NCI-H1436 (cell line): ENCODE results near the gene PCSK5.
A peak's percentile ranks its signal among the peaks of the same experiment; 100 is the strongest.
"Not testable (repeated sequence)": the region's sequence is repeated elsewhere in the genome, so short reads cannot be mapped to it uniquely, and the experiment has no call there.

Experiments used
- DNase-seq: peaks from one replicate; lab custom pipeline; 2025; lab: John Stamatoyannopoulos, UW

Gene PCSK5

GRCh38 chr9:76255781-76256455, 365.4 kb downstream of the PCSK5 start:
- DNase-seq, result no peak

GRCh38 chr9:76257311-76257710, 366.8 kb downstream of the PCSK5 start:
- DNase-seq, result no peak

DNA sequence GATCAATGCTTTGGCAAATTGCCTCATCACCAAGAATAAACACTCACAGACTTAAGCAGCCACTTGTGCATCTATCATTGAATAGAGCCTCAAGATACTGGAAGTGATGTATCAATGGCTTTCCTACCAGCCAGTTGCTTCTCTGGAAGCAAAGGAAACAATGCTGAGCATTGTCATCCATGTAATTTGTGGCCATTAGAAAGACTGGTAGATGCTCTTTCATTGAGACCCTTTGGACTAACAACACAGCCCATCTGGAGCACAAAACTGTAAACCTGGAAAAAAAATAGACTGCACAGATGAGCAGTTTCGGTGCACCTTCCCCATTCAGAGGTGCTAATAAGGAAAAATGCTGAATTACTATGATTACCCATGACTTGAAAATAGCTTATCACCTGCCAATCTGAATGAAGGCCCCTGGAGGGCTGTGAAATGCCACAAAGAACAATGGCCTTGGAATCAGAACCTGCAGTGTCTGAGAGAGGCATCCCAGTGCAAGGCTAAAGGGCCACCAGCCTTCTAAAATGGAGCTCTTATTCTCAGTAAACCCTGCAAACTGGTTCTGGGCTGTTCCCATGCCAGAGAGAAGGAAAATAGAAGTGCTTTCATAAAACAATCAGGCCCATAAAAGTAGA, 376.3 kb downstream of the PCSK5 start:
- no peak for DNase-seq

DNA sequence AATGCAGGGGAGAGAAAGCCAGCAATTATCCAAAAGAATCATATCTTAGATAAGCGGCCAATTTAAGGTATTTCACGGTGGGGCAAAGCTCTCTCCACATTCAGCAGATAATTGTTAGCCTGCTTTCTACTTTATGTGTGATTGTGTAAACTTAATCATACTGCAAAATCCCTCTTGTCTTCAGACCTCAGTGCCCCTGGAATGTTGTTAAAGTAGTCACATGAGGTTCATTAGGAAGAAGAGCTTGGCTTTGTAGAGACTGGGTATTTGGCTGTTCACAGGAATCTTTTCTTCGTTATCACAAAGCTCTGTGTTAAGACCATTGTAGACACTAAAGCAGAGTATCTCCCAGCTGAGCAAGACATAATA, 376.8 kb downstream of the PCSK5 start:
- no peak for DNase-seq

GRCh38 chr9:76269789-76270188, 379.3 kb downstream of the PCSK5 start:
- no peak for DNase-seq

DNA sequence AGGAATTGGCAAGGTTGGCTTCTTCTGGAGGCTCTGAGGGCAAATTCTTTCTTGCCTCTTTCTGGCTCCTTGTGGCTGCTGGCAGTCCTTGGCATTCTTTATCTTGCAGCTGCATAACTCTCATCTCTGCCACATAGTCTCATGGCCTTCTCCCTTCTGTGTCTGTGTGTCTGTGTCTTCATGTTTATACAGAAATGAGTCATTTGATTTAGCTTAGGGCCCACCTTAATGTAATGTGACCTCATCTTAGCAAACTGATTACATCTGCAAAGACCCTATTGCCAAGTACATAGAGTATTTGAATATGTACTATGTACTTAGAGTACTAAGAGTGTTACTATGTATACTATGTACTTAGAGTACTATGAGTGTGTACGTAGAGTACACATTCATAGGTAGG, 381.3 kb downstream of the PCSK5 start:
- DNase-seq, result no peak

- DNase-seq, result no peak
Measured at GRCh38 chr9:76289042-76289441, 398.6 kb downstream of the PCSK5 start.

DNA sequence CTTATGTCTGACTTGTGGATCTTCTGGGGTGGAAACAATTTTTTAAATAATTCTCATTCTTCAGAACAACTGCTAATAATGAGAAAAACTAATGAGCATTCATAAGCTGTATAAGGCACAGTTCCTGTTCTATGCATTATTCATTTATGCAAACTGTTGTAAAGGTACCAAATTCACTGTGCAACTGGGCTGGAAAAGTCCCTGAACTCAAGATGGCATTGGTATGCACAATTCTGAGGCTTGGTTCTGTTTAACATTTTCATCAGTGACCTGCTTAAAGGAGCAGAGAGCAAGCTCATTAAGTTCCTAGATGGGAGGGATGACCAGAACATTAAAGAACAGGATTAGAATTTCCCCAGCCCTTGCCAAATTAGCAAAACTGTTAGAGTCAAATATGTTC, 399.2 kb downstream of the PCSK5 start:
- no peak for DNase-seq

DNA sequence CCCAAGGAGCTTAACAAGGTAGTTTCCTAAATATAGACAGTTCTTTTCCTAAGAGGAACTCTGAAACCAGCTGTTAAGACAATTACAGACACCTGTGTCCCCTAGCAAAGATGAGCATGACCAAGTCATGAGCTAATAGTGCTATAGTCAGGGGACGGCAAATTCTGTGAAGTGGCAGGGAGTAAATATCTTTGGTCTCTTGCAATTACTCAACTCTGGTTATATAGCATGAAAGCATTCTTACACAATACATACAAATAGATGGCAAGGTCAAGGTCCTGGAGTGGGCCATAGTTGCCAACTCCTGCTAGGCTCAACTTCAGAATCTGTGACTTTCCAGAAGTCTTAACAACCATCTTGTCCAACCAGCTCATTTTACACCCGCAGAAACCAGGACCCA, 400.1 kb downstream of the PCSK5 start:
- DNase-seq, result no peak

- DNase-seq, result no peak
Measured at GRCh38 chr9:76292246-76292645, 401.8 kb downstream of the PCSK5 start.

DNA sequence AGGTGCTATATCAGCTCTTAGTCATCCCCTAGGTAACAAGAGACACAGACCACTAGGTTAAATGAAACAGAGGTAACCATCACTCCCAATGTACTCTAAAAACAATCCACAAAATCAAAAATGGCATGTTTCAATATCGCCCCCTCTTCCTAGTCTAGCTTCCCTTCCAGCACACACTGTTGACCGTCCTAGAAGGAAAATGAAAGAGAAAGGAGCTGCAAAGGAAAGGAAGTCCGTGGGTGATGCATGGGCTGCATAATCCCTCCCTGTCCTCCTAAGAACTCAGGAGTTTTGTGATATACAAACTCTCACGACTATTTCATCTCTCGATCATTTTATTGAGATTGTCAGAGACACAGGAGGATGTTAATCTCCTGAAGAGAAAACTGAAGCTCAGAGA, 402.2 kb downstream of the PCSK5 start:
- no peak for DNase-seq

DNA sequence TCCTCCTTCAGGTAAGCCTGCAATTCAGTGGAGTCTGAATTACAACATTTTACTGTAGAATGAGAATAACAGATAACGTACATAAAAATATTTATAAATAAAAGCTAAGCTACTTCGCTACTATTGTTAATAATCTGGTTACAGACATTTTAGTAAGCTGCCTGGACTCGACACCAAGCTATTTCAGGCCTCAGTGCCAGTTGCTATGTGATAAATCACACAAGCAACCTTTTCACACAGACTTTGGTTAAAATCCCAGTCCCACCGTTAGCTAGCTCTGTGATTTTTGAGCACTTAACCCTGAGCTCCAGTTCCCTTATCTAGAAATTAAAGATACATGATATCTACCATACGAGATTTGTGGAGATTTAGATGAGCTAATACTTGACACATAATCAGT, 403.8 kb downstream of the PCSK5 start:
- DNase-seq, result no peak

DNA sequence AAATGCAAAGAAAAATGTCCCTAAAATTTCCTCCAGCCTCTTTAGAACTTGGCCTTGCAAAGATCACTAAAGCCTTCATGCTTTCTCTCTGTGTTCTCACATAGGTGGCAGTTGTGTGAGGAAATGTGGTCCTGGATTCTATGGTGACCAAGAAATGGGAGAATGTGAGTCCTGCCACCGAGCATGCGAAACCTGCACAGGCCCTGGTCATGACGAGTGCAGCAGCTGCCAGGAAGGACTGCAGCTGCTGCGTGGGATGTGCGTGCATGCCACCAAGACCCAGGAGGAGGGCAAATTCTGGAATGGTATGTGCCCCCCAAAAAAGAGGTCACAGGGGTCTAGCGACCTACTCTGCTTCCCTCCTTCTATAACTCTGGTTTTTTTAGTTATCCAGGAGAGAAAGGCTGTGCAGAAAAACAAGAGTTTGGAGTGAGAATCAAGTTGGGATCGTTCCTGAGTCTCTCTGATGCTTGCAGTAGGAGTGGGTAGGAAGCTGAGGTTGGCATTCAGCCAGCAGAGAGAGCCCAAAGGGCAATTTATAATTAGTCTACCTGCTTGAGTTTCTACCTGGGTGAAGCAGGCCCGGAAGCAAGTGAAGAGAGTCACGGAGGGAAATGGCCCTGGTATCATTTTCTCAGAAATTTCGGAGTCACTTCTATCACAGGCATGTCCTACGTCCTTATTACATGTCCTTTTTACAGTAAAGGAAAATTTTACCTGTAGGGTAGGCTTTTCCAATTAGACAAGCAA, 406.3 kb downstream of the PCSK5 start:
- no peak for DNase-seq

- DNase-seq, result no peak
Measured at GRCh38 chr9:76297721-76298239, 407.3 kb downstream of the PCSK5 start.

DNA sequence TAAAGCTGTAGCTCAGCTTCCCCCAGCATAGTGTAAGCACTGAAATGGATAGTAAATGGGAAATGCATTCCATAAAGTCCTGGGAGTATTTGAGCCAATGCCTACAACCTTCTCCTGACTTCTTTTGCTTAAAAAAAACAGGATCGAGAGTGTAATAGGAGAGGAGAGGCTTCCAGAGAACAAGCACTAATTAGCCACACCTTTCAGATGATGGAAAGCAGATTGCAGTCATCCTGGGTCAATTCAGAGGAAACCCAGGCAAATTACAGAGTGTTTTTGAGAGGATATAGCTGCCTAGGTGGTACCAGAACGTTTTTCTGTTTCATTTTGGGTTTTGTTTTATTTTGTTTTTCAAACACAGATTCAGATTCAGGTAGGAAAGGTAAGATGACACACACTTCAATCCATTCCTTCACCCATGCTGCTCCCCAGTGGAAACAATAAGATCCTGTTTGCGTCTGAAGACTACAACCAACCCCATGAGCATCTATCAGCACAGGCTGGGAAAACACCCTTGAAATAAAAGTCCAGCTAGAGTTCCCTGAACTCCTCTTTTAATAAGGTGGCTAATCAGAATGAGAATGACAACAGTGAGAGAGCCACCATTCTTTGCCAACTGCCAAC, 408.2 kb downstream of the PCSK5 start:
- DNase-seq, result no peak

- DNase-seq, result no peak
Measured at GRCh38 chr9:76302543-76302942, 412.1 kb downstream of the PCSK5 start.

- peak; percentile 35 for DNase-seq
Measured at GRCh38 chr9:76302947-76303550, 412.6 kb downstream of the PCSK5 start.

DNA sequence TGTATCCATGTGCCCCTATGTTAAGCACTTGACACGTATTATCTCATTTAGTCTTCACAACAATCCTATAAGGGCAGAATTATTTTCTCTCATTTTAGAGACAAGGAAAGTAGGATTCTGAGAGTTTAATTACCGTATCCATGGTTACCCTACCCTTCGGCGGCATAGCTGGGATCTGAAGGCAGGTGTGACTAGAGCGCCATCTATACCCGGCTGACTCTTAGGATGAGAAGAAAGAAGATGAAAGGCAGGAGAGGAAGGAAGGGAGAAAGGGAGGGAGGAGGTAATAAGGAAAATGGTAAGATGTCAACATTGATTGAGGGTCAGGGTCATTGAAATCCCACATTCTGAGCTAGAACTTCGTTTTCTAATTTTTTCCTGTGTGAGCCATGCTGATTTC, 416.6 kb downstream of the PCSK5 start:
- DNase-seq, result not testable (repeated sequence)

GRCh38 chr9:76310577-76310976, 420.1 kb downstream of the PCSK5 start:
- DNase-seq, result no peak

GRCh38 chr9:76310991-76311390, 420.5 kb downstream of the PCSK5 start:
- DNase-seq, result no peak

DNA sequence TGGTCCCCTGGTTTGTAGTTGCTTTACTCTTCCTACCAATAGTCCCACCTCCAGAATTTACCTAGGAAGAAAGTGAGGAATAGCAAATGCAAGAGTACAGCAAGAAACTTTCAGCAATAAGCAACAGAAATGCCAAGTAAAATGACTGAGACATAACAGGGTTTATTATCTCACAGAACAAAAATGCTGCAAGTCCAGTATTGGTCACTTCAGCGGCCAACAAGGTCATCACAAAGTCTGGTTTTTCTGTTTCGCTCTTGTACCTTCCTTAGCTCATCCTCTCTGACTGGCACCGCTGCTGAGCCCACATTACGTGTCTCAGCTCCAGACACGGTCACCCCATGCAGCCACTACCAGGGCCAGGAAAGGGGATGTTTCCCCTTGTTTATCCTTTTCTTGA, 421.1 kb downstream of the PCSK5 start:
- no peak for DNase-seq

DNA sequence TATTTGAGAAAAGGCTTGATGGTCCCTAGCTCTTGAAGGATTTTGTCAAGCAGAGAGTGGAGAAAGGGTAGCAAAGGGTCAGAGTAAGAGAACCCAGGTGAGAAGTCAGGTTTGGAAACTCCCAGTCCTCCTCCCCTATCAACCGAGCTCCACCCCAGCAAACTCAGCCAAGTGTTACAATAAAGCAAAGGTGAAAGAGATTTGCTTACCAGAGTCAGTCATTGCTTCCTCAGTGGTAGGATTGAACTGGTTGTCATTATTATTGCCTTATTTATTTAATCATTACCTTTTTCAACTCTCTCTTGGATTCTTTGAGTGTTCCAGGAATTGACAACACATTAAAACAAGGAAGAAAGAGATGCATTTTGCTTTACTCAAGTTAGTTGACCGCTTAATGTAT, 423.3 kb downstream of the PCSK5 start:
- DNase-seq, result no peak
